NCI-H1092 (cell line): ENCODE data around the gene KLRD1.
"Not testable (repeated sequence)": the region's sequence is repeated elsewhere in the genome, so short reads cannot be mapped to it uniquely, and the experiment has no call there.

ENCODE experiments used
- DNase-seq: peaks from one replicate; lab custom pipeline; 2025; lab: John Stamatoyannopoulos, UW

KLRD1 gene, protein sequence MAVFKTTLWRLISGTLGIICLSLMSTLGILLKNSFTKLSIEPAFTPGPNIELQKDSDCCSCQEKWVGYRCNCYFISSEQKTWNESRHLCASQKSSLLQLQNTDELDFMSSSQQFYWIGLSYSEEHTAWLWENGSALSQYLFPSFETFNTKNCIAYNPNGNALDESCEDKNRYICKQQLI

DNA sequence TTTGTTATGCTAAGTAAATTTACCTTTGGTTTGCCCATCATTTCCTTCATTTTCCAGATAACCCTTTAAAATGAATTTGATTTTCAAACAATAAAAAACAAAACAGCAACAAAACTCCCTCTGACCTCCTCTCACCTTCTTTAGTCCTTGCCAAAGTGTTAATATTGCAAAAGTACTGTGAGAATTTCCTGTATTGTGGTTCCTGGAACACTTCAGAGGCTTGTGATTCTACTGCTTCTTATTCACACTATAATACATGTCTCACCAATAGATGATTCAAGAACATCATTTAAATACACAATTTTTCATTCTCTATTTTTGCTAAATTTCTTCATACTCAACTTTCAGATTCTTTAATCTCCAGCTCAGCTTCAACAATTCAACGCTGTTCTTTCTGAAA lies at the start of gene KLRD1:
KLRD1 (plus strand) TSS at position 241 of the 400 bp plus-strand sequence. CDS start 208 bp downstream, outside the sequence.
- no peak for DNase-seq

DNA sequence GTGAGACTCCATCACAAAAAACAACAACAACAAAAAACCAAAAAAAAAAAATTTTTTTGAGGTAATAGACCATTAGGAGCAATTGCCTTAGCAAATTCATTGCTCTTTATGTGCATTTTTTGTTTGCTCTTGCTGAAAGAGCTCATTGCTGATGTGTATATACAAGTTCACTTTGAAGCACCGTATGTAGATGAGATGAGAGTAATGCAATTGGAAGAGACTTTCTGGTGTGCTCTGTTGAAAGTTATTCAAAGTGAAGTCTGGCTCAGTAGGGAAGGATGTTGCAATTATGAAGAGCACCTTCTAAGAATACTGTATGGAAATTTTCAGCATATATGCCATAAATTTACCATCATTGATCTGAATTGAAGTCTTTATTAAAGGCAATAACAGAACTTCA lies 46.7 kb upstream of the KLRD1 start:
- no peak for DNase-seq

DNA sequence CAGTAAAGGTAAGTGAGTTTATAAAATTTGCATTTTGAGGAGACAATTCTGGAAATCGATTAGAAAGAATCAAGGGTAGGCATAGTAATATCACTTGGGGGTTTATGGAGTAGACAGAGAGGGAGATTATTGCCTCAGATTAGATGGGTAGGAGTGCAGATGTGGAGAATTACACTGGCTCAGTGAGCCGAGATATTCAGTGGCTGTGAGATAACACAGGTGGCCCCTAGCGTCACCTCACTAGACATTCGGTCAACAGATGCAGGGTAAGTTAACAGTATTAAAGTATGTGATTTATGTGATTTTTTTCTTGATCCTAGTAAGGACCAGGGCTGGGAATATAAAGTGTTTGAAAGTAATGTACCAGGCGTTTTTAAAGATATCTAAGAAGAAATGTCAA lies 39.6 kb upstream of the KLRD1 start:
- no peak for DNase-seq

DNA sequence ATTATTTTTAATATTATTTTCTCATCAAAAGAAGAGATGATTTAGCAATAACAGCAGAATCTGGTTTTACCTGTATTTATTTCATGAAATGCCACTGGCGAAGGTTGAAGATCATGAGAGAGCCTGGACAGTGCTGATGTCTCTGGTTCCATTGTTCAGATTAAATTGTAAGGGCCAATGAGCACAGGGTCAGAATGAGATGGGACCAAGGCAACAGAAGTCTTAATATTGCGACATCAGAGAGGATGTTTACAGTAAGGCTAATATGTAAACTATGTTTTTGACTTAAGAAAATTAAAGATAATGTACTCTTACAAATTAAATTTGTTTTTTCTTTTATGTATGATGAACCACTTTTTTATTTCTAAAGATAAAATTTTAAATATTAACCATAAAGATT lies 35.2 kb upstream of the KLRD1 start:
- DNase-seq = no peak

DNA sequence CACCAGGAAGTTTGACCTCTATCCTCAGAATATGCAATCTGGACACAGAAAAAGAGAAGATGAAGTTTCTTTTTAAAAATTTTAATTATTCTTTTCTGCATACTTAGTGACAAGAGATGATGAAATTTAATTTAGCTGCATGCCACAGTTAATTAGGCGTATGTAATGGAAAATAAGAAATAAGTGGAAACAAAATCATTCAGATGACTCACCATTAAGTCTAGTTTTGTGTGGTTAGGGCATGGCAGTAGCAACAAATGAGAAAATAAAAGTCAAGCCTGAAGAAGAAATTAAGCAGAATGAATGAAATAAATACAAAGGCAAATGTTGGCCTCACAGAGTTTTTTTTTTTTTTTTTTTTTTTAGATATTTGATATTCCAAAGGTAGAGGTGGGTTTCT lies 30.9 kb upstream of the KLRD1 start:
- DNase-seq = no peak

DNA sequence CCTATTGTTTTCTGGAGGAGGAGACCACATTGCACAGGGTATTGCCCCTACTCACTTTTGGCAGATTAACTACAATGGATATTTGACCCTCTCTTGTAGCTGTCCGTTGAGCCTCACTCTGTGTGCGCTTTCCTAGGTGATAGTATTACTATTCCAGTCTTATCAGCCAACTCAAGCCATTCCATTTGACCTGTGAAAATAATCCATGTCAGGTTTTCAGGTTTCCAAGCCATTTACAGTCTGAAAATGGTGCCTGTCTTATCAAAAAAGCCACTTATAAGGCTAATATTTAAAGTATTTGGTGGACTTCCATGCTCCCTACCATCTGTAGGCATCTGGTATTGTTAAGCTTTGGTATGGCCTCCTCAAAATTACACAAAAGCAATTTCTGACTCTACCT lies 29.6 kb upstream of the KLRD1 start:
- DNase-seq = no peak

DNA sequence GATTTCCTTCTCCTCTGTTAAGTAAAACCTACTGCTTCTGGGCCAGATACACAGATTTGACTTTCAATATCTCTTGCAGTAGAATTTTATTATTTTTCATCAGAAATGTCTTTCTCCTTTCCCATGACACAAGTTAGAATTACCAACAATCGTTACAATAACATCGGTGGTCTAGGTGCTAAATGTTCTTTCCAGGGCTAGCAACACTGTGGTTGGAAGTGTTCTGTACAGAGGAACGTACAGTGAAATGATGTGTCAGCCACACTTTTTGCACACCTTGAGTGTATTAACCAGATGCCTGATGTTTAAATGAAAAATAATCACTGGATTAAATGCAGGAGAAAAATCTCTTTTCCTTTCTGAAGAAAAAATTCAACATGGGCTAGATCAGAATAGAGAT lies 27.7 kb upstream of the KLRD1 start:
- no peak for DNase-seq

DNA sequence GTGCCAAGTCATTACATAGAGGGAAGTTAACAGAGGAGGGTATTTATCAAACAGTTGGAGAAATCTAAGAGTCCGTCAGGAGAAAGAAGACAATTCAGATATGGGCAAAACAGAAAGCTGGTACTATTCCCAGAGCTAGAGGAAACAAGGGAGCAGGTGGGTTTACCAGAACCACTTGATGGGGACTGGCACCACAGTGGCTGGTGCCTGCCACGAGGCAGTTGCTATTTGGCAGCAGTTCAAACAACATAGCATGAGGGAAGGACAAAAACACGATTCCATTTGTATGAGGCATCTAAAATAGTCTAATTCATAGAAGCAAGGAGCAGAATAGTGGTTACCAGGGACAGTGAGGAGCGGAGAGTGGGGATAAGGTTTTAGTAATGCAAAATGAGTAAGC lies 24.6 kb upstream of the KLRD1 start:
- peak; percentile 78 for DNase-seq

DNA sequence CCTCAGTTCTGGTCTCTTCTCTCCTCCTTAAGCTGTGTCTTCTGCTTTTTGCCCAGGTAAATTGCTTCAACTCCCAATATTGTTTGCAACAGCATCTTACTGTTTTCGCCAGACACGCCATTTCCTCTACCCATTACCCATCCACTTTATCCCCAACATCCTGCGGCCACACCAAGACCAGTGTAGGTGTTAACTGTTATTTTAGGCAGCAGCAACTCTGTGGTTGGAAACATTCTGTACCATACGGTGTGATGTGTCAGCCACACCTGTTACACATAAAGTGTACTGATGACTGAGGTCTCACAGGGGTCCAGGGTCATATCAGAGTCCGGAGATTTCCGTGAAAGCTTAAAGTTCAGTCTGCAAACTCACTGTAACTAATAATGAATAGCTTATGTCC lies 21.8 kb upstream of the KLRD1 start:
- no peak for DNase-seq

DNA sequence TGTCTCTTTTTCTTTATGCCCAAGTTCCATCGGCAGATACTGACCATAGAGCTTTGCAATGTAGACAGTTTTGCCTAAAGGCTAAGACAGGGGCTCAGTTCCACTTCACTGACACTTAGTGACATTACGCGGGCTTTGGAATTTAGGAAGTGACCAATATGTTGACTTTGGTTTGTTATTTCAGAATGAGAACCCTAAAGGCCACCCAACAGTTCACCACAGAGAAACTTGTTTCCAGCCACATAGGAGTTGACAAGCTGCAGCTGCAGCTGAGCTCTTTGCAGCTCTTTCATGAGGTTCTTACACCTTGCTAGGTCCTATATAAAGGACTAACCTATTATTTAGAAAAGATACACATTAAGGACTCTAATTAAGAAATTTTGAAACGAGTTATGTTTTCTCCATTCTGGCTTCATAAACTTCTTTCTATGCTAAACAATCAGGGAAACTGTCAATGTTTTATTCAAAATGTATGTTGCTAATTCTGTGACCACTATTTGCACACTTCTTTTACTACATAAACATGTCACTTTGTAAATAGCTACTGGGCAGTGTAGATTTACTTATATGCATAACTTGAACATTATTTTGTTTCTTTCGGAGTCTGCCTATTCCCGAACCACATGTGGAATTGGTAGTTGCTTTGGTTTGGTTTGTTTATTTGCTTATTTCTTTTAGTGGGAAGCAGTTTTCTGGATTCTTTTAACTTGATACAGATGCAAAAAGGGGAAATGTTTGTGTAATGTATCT lies 18.5 kb upstream of the KLRD1 start:
- no peak for DNase-seq

DNA sequence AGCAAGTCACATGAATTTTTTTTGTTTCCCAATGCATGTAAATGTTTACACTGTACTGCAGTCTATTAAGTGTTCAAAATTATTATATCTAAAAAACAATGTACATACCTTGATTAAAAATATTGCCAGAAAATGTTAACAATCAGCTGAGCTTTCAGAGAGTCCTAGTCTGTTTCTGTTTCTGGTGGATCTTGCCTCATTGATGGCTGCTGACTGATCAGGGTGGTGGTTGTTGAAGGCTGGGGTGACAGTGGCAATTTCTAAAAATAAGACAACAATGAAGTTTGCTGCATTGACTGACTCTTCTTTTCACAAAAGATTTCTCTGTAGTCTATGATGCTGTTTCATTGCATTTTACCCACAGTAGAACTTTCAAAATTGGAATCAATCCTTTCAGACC lies 16.6 kb upstream of the KLRD1 start:
- DNase-seq = no peak

DNA sequence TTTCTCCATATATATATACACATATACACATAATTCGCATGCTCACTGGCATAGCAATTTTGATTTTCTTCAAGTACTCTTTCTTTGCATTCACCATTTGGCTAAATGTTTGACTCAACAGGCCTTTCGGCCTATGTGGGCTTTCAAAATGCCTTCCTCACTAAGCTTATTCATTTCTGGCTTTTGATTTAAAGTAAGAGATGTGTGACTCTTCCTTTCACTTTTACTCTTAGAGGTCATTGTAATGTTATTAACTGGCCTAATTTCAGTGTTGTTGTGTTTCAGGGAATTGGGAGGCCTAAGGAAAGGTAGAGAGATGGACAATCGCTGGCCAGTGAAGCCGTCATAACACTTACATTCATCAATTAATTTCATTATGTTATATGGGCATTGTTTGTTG lies 14.5 kb upstream of the KLRD1 start:
- DNase-seq = no peak

DNA sequence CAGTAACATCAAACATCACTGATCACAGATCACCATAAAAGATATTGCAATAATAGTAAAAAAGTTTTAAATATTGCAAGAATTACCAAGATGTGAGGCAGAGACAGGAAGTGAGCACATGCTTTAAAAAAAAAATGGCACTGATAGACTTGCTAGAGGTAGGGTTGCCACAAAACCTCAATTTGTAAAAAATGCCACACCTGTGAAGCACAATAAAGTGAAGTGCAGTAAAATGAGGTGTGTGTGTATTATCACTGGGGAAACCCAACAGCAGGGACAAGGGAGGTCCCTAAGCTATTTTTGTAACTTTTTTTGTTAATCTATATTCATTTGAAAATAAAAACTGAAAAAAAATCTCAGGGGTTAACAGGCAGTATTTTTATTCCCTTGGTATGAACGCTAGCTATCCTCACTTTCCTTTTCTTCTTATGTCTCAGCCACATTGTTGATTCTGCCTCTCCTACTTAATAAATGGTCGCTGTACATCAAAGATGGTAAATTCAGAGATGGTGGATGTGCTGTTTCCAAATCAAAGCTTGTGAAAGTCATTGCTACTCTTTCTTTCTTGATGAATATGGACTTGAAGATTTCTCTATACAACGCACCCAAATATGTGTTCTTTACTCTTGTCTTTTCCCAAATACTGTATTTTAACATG lies 14.0 kb upstream of the KLRD1 start:
- no peak for DNase-seq

DNA sequence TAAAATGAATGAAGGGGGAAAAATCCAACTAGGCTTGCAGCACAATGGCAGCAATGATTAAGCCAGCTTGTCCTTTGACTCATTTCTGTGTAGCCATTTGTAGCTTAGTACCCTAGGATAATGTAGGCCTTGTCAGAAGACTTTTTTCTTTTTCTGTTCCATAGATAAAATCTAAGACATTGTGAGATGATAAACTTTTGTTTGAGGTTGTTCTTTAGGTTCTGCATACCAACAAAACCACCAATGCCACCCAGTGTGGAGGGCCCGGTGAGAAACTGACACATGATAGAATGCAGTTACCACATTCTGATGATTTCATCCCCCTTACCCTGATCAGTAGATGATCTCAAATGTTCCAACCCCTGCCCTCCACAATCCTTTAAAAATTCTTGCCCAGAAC lies 6.6 kb upstream of the KLRD1 start:
- DNase-seq = no peak

DNA sequence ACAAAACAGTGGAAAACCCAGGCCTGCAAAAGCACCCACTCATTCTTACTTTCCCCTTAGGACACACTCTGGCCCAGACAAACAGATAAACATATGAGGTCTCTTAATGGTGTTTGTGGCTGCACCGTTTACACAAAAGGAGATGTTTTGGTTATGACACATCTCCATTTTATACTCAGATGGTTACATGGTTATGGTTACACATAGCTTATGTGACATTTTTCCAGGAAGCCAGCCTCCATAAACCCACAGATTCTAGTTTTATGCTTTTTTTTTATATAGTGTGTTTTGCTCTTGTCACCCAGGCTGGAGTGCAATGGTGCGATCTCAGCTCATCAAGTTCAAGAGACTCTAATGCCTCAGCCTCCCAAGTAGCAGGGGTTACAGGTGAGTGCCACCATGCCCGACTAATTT lies 3.5 kb upstream of the KLRD1 start:
- DNase-seq = no peak

DNA sequence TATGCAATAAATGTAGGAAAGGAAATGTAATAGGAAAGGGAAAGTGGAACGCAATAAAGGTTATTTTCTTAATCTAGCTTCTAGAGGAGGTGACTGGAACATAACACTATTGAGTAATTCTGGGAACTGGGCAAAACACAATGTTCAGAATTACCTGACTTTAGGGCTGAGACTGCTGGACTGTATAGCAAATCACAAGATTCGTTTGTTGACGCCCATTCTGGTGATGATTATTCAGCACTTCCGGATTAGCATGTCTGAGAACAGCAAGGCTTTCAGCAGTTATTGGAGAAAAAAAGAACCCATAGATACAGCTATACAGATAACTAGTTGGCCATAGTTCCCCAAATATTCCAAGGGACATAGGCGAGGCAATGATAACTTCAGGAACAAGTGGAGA lies 2.3 kb upstream of the KLRD1 start:
- no peak for DNase-seq

DNA sequence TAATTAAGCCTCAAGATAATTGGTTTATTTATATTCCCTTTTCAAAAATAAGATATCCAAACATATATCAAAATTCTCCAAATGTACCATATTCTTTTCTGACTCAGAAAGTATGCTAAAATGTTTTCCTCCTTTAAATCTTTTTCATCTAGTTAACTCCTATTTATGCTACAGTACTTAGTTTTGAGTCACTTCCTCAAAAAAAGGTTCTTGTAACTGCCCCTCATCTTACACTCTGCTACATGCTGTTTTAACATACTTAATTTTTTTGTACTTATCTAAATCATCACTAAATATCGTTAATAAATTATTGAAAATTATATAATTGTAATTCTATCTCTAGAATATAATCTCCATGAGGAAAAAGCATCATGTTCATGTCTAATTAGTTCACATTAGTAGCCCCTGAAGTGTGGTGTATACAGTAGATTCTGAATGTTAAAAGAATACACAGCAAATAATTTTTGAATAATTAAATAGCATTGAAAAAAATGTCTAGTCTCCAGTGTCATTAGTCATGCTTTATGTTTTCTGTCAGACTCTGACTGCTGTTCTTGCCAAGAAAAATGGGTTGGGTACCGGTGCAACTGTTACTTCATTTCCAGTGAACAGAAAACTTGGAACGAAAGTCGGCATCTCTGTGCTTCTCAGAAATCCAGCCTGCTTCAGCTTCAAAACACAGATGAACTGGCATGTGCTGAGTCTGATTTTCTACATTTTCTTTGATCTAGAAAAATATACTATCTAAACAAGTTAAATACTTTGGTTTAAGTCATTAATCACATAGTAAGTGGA lies 3.5 kb downstream of the KLRD1 start:
- DNase-seq = no peak

DNA sequence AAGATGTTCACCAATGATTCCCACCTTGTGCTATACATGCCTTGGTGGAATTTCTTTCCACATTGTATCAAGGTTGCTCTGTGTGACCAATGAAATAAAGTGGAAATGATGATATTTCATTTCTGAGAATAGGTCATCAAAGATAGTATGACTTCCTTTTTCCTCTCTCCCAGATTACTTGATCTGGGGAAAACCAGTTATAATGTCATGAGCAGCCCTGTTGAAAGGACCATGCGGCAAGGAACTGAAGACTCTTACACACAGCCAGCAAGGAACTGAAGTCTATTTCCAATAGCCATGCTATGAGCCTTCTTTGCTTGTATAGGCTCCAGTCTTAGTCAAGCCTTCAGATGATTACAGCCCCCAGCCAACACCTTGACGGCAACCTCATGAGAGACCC lies 11.7 kb downstream of the KLRD1 start:
- no peak for DNase-seq

DNA sequence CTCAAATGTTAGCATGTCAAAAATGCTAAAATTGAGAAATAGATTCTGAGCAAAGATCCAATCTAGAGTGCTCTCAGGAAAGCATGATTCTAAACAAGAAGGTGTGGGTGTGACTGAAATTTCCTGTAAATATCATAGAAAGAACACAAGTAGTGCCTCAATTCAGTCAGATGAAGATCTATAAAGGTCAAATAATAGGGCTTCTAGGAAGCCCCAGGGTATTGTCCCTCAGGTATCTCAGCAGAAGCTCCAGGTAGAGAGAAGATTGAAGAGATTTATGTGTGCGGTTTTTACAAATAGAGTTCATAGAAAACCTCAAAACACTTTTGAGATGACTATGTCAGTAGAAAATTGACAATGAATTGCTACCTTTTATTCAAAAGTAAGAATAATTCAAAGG lies 13.0 kb downstream of the KLRD1 start:
- no peak for DNase-seq

DNA sequence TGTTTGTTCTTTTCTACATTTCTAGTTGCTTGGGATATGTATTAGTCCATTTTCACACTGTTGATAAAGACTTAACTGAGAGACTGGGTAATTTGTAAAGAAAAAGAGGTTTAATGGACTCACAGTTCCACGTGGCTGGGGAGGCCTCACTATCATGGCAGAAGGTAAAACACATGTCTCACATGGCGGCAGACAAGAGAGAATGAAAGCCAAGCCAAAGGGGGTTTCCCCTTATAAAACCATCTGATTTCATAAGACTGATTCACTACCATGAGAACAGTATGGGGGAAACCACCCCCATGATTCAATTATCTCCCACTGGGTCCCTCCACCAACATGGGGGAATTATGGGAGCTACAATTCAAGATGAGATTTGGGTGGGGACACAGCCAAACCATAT lies 21.0 kb downstream of the KLRD1 start:
- not testable (repeated sequence) for DNase-seq

DNA sequence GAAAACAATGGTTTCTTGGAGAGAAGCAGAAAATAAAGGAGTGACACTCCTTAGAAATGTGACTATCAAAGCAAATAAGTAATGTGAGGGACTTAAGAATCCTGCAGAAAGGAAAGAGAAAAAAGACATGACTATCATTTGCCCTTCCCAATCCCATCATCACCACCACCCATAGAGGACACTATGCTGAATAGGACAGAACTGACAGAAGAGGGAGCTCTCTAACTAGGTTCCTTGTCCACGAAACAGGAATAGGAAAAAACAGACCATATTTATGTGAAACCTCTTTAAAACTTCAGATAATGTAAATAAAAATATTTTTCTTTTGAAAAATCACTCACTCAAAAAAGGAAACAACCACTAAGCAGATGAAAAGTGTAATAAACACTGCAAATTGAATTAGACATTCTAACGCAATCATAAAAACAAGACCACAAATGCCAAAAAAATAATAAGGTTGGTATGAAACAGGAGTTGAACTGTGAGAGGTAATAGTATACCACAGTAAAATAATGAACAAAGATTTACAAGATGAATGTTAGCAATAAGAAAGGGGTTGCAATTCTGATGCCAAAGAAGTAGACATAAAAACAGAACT lies 24.1 kb downstream of the KLRD1 start:
- peak; percentile 0 for DNase-seq

DNA sequence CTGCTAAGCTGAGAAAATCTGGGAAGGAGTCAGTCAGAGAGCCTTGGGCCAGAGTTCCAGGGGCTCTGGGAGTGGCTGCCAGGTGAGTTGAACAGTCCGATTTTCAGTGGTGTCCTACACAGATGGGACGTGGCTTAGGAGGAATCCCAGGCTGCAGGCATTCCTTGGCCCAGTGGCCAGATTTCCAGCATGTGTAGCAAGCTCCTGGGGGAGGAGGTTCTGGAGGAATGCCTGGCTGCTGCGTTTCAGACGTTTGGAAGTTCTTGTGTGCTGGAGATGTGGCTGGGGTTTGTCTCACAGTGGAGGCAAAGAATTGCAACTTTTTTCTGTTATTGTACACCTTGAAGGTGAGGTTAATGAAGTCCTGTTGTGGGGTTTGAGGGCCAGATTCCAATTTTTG lies 28.5 kb downstream of the KLRD1 start:
- not testable (repeated sequence) for DNase-seq
